ENCODE results near the gene SHROOM3. TPM values are rescaled to one million over a fixed set of nuclear protein-coding genes. Genes with fewer than 3 reads are reported as not detected.

Gene SHROOM3
- total and polyA plus RNA-seq, 2 of the 13 experiments (the other 11 are each of a cell fraction or from before 2014, with no cell fraction given) = 0.01 TPM; not detected in 1

DNA sequence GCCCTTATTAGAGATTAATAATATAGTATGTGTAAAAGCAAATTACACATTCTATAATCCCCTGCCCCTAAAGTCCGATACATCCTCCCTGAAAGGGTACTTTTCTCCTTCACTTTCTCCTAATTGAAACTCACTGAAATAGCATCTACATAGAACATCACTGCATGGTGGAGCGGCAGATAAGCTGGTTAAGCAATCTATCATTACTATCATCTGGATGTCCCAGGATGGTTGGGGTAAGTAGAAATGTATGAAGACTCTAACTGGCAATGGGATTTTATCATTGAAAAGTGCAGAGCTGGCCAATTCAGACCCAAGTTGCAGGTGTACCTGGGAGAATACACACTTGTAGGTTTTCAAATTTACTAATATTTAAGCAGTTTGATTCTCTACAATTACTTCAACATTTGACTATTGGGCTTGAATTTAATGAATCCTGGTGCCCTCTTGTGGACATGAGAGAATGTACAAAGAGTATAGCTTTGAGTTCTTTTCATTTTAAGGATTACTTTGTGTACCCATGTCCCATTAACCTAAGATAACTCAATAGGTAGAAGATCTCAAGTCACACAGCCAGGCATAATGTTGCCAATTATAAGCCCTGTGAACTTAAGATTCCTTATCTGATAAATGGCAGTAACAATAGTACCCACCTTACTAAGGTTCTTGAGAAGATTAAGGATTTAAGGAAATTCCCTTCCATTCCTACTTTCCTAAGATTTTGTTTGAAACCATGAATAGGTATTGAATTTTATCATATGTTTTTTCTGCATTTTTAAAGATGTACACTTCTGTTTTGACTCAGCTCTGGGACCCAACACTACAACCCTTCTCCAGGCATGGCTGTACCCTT, 69.8 kb downstream of the SHROOM3 start:
- intact Hi-C loops (cut with micrococcal nuclease; ENCODE audit: unreplicated experiment) = loop anchor here (1.0 kb wide), 1 partner anchor 75 kb away; no protein-coding TSS in a partner anchor
- no peak overlapping the region for H2AFZ ChIP-seq (ENCODE audit: low read length)
- in situ Hi-C loops (cut with HindIII; ENCODE audit: extremely low pct_ligation_motif_present, low pct_unique_long_range_greater_than_20kb) = loop anchor here (5.0 kb wide), 2 partner anchors 73 to 247 kb away; no protein-coding TSS in a partner anchor
- no peaks in the 10 kb centered on the region for H3K27me3 ChIP-seq (ENCODE audit: control insufficient read depth in 1 of 2, insufficient read depth in 2 of 2, low read length in 2 of 2)
- BruUV-seq (replicated peaks) = no TSS peak
- H3K36me3 ChIP-seq (replicated peaks in 1 of 2; ENCODE audit: control insufficient read depth in 1 of 2, insufficient read depth in 2 of 2, low read length in 2 of 2) = no peaks in the 10 kb centered on the region
- H4K20me1 ChIP-seq (ENCODE audit: insufficient read depth, low read length) = no peaks in the 10 kb centered on the region
- H3K9ac ChIP-seq (ENCODE audit: insufficient read depth, low read depth, low read length) = no peak overlapping the region
- ChIA-PET CTCF (ENCODE audit: low intra/inter-chr PET ratio, low total read pairs) (interaction anchor here (1.1 to 1.8 kb wide), 3 partner anchors 71 to 326 kb away, joined by 3 to 19 read pairs (median 4); no protein-coding TSS in a partner anchor), POLR2A (no interaction called here)
- DNase-seq (ENCODE audit: low spot score) = peak; percentile 36
- no peaks in the 10 kb centered on the region for H3K79me2 ChIP-seq (ENCODE audit: insufficient read depth, low read length)
- WGBS (ENCODE audit: low lambda C conversion rate) = 26% methylated on average over 2 of the region's 2 CpGs
- no peaks in the 10 kb centered on the region for H3K9me3 ChIP-seq (ENCODE audit: low read length)
- H3K4me1 ChIP-seq (ENCODE audit: insufficient read depth, low read length) = no peaks in the 10 kb centered on the region
- no peak overlapping the region for H3K4me3 ChIP-seq (replicated peaks in 1 of 3; ENCODE audit: insufficient read depth in 1 of 3, low read depth in 2 of 3, low read length in 3 of 3)
- H3K4me2 ChIP-seq (ENCODE audit: low read depth, low read length) = no peak overlapping the region
- no peak overlapping the region for H3K27ac ChIP-seq (ENCODE audit: extremely low read length, insufficient read depth, low read length)
- no peak for ATAC-seq
- FAIRE-seq = peak; percentile 59
- 0 out of 2 replicates have a peak, but pooled peaks have one; percentile 48 for TF ChIP-seq MIXL1 (CRISPR knock-in tag; IDR thresholded peaks at IDR 0.05)
- no peak for TF ChIP-seq HDAC2 (CRISPR knock-in tag; IDR thresholded peaks at IDR 0.05)
- TF ChIP-seq BRCA1 (CRISPR knock-in tag; IDR thresholded peaks at IDR 0.05) = no peak
- no peak for TF ChIP-seq SP1 (IDR thresholded peaks at IDR 0.05)
- no peak for TF ChIP-seq SP1 (CRISPR knock-in tag; IDR thresholded peaks at IDR 0.05)
- TF ChIP-seq ZNF878 (CRISPR knock-in tag; IDR thresholded peaks at IDR 0.05) = no peak
- no peak for TF ChIP-seq ZFP41 (CRISPR knock-in tag; IDR thresholded peaks at IDR 0.05; ENCODE audit: borderline replicate concordance)
- TF ChIP-seq, protein P1, sequence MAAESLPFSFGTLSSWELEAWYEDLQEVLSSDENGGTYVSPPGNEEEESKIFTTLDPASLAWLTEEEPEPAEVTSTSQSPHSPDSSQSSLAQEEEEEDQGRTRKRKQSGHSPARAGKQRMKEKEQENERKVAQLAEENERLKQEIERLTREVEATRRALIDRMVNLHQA (CRISPR knock-in tag; IDR thresholded peaks at IDR 0.05) = no peak
- TF ChIP-seq, protein P2, sequence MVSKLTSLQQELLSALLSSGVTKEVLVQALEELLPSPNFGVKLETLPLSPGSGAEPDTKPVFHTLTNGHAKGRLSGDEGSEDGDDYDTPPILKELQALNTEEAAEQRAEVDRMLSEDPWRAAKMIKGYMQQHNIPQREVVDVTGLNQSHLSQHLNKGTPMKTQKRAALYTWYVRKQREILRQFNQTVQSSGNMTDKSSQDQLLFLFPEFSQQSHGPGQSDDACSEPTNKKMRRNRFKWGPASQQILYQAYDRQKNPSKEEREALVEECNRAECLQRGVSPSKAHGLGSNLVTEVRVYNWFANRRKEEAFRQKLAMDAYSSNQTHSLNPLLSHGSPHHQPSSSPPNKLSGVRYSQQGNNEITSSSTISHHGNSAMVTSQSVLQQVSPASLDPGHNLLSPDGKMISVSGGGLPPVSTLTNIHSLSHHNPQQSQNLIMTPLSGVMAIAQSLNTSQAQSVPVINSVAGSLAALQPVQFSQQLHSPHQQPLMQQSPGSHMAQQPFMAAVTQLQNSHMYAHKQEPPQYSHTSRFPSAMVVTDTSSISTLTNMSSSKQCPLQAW (CRISPR knock-in tag; IDR thresholded peaks at IDR 0.05) = no peak
- TF ChIP-seq ZNF260 (CRISPR knock-in tag; IDR thresholded peaks at IDR 0.05; ENCODE audit: borderline replicate concordance, low read depth) = no peak
- TF ChIP-seq ZNF678 (CRISPR knock-in tag; IDR thresholded peaks at IDR 0.05) = no peak
- TF ChIP-seq, protein P3, sequence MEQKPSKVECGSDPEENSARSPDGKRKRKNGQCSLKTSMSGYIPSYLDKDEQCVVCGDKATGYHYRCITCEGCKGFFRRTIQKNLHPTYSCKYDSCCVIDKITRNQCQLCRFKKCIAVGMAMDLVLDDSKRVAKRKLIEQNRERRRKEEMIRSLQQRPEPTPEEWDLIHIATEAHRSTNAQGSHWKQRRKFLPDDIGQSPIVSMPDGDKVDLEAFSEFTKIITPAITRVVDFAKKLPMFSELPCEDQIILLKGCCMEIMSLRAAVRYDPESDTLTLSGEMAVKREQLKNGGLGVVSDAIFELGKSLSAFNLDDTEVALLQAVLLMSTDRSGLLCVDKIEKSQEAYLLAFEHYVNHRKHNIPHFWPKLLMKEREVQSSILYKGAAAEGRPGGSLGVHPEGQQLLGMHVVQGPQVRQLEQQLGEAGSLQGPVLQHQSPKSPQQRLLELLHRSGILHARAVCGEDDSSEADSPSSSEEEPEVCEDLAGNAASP (CRISPR knock-in tag; IDR thresholded peaks at IDR 0.05; ENCODE audit: borderline replicate concordance) = no peak
- no peak for TF ChIP-seq SNAI1 (CRISPR knock-in tag; IDR thresholded peaks at IDR 0.05; ENCODE audit: borderline replicate concordance)
- TF ChIP-seq SMYD3 (CRISPR knock-in tag; IDR thresholded peaks at IDR 0.05) = no peak
- TF ChIP-seq, protein P4, sequence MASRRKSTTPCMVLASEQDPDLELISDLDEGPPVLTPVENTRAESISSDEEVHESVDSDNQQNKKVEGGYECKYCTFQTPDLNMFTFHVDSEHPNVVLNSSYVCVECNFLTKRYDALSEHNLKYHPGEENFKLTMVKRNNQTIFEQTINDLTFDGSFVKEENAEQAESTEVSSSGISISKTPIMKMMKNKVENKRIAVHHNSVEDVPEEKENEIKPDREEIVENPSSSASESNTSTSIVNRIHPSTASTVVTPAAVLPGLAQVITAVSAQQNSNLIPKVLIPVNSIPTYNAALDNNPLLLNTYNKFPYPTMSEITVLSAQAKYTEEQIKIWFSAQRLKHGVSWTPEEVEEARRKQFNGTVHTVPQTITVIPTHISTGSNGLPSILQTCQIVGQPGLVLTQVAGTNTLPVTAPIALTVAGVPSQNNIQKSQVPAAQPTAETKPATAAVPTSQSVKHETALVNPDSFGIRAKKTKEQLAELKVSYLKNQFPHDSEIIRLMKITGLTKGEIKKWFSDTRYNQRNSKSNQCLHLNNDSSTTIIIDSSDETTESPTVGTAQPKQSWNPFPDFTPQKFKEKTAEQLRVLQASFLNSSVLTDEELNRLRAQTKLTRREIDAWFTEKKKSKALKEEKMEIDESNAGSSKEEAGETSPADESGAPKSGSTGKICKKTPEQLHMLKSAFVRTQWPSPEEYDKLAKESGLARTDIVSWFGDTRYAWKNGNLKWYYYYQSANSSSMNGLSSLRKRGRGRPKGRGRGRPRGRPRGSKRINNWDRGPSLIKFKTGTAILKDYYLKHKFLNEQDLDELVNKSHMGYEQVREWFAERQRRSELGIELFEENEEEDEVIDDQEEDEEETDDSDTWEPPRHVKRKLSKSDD (CRISPR knock-in tag; IDR thresholded peaks at IDR 0.05; ENCODE audit: low read depth) = no peak
- TF ChIP-seq, protein P5, sequence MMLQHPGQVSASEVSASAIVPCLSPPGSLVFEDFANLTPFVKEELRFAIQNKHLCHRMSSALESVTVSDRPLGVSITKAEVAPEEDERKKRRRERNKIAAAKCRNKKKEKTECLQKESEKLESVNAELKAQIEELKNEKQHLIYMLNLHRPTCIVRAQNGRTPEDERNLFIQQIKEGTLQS (CRISPR knock-in tag; IDR thresholded peaks at IDR 0.05) = no peak
- no peak for TF ChIP-seq EZH2 (conservative IDR thresholded peaks at IDR 0.05; ENCODE audit: low read depth, low read length)
- no peak for TF ChIP-seq POLR2AphosphoS2 (IDR thresholded peaks at IDR 0.05; ENCODE audit: low read depth, low read length)

All from HepG2 (cell line).